T follicular helper cell (primary cell): ENCODE results near the gene UTS2B.

Experiments used
- DNase-seq: peaks from one replicate; pipeline ENCODE4 v3.0.0-alpha.2; 2020; ENCODE audit warnings: low read depth

Gene UTS2B

DNA sequence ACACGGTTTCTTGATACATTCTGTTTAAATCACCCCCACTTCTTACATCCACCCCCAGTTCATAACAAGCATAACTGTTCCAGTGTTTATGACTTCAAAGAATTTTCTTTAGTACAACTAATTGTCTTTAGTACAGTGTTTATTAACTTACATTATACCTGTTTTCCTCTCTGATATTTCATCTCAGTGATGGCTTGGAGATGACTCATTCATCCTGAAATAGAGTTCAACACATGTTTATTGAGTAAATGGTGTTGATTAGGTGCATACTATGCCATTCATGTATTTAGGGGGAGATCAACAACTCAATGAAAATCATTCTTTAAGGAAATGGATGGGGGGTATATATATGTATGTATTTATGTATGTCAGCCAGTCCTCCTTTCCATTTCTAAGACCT, 21.7 kb upstream of the UTS2B start:
- DNase-seq = no peak

DNA sequence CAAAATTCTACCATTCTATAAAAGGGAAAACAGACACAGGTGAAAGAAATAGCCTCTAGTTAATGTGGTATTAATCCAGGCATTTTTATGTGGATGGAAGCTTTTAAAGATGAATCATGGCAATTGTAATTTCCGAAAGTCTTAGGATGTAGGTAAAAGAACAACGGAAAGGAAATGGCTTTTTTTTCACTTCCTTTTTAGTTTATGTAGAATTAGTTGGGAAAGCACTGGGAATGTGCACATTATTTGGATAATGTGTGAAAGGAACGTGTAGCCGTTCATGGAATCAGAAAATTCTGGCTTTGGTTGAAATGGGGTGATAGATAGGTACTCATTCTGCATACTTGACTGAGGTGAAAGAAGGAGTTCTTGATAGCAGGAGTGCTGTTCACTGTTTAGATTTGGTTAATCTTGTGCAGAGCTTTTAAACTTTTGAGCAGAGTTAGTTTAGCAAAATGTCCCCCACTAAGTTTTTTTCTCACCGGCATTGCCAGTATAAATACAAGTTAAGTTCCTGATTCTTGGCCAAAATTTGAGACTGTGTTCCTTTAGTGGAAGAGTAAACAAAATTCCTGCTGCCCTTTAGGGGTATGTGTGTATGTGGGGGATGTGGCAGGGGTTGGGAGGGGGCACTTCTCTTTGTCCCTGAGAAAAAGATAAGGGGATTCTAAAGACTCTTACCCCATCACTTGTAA, 20.2 kb upstream of the UTS2B start:
- DNase-seq = no peak

DNA sequence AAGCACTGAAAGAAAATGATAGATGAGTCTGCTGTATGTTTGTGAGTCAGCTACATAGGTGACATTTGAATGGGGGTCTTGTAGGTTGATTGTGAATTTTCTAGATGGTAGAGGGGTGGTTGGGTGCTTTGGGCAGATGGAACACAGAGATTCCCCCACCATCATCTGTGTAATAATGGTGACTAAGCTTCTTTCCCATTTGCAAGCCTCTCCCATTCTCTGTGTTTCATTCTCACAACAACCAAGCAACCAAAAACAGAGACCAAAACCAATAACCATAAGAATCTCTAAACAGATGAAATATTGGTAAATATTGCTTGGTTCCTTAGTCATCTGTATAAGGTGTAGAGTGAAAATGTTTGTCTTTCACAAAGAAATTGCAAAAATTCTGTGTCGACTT, 17.8 kb upstream of the UTS2B start:
- no peak for DNase-seq

DNA sequence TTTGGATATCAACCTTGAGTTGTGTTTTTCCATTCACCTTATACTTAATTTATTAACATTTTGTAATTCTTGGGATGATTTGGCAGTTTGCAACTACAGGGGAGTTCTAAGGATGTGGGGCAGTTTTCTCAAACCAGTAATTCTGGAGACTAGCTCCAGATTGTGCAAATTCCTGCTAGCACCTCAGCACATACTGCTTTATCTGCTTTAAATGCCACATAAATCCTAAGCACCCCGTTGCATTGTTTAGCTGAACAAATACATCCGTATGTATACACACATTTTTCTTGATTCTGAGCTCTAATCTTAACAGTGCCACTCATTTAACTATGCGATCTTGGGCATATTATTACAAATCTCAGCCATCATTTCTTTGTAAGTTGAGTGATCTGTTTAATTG, 16.9 kb upstream of the UTS2B start:
- no peak for DNase-seq

DNA sequence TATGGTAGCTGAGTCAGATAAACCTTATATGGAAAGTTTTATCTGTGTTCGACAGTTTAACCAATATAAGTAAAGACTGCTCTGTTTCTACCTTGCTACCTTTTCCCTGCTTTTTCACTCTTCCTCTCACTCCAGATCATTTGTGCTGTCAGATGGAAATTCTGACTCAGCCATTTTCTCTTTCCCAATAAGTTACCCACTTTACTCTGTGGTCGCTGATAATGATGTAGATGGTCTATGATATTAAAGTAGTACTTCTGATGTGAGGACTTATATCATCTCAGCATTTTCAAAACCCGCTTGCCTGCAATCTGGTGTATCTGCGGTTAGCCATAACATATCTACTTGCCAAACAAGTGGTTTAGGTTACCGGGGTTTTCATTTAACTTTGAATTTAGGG, 15.0 kb upstream of the UTS2B start:
- no peak for DNase-seq

DNA sequence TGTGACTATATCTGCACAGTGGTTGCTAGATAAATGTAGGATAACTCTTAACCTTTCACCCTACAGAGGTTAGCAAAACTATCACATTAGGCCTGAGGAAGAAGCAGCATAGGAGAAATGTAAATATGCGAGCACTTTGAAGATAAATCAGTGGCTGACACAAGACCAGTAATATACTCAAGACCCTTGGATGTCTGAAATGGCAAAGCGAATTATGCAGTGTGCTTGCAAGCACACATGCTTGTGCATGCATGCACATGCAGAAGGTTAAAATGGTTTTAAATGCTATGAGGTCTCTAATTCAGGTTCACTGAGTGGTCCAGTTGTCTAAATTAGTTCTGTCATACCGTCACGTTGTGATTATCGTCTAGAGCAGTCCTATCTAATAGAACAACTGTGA, 13.6 kb upstream of the UTS2B start:
- no peak for DNase-seq

DNA sequence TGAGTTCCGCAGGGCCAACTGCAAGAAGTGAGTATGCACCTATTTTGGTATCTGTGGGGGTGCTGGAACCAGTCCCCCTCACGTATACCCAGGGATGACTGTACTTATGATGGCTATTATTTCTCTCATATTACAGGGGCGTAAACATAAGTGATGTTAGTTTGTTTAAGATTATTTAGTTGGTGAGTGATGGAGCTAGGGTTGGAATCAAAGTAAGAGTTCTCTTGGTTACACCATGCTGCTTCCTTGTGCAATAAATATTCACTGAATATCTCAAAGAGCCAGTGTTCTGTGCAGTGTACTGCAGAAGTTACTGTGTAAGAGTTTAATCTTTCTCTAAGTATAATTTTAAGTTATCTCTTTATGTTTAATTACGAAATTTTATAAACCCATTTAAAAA, 12.8 kb upstream of the UTS2B start:
- no peak for DNase-seq

DNA sequence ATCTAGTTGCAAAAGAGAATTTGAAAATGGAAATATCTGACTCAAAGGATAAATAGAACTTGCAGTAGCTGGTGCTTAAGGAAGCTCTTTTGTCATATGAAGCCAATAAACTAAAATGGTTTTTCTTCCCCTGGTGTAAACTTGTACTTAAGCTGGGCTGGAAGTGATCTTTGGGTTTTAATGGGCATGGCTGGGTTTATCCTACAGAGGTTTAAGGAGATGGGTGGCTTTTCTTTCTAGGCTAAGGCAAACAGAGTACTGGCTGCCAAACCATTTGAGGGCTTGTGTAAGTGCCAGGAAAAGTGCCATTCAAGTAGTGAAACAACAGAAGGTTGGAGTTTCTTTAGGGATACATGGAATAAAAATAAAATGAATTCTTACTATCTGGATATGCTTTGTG, 12.1 kb upstream of the UTS2B start:
- DNase-seq = no peak

DNA sequence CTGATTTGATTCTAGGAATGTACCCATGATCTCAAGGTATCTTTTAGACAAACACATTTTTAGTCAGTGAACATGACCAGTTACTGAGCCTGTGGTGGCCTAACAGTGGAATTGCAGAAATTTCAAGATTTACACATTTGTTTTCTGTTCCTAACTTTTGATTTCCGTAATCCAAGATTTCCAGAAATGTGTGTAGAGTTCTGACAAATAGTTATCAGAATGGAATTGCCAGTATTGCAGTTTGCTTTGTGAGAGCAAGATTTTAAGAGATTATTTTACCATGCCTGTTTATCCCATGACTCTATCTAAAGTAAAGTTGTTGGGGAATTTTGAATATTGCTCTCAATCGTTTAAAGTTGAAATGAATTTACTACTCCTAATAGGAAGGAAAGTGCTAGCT, 11.7 kb upstream of the UTS2B start:
- no peak for DNase-seq

DNA sequence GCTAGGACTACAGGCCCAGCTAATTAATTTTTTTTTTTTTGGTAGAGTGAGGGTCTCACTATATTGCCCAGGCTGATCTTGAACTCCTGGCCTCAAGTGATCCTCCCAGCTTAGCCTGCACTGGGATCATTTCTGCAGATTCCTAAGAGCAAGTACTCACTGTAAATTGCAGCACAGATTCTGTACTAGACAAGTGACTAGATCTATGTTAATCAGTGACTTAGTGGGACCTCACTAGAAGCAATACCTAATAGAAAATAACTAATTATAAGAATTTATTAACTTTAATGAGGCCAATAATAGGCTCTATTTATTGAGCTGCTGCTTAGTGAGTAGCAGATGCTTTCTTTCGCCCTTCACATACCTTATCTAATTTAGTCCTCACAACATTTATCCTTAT, 10.6 kb upstream of the UTS2B start:
- no peak for DNase-seq

DNA sequence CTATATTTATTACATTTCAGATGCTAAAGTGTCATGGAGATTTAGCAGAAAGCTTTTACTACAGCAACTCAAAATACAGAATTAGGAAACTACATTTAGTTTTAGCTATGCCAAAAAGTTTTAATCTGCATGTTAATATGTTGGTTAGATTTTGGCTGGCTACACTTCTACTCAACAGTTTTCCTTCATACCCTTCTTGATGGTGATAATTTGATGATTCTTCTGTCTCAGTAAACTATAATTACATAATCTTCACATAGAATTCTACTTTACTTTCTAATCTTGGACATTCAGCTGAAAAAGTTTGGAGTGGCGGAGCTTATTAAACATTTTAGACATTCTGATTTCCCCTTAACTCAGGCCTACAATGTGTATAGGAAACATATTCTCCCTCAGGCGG, 10.0 kb upstream of the UTS2B start:
- DNase-seq = no peak

DNA sequence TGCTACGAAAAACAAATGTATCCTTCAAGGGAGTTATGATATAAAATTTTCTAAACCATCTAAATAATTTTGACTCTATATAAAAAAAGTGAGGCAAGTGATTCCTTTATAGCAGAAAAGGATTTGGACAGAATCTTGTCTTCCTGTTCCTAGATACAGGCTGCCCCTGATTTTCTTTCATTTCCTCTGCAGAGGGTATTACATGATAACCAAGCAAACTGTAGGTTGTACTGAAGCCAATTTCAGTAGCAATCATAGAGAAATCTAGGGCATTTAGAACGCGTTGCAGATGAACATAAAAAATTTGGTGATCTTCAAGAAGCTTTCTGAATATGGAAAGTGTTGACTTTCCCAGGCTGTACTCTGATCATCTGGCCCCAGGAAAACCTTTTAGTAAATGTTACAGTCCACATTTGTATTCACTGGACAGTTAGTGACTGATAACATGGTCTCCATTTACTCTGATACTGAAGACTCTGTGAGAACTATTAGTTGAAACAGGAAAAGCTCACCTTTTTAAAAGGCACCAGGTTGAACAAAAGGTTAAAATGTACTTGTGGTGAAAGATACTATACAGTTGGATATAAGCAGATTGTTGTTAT, 9.1 kb upstream of the UTS2B start:
- no peak for DNase-seq

DNA sequence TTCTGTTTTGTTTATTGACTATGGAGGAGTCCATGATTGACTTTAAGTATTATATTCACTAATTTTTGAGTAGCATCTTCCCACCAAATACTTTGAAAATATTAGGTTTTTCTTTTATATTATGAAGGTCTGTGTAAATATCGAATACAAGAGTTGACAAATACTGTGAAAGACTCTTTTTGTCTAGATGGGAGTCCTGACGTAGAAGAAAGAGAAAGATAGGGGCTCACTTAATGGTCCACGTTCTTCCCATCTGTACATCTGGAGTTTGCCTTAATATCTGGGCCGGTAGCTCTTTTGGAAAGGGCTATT, 7.8 kb upstream of the UTS2B start:
- DNase-seq = no peak

DNA sequence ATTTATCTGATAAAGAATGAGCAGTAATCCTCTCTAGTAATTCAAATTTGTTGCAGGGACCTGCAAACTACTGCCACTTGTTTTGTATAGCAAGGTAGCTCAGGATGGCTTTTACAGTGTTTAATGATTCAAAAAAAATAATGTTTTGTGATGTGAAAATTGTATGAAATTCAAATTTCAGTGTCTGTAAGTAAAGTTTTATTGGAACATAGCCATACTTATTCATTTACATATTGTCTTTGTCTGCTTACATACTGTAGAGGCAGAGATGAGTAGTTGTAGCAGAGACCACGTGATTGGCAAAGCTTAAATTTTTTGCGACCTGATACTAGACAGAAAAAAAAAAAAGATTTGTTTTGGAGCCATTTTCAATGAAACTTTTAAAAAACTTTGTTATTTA, 6.5 kb upstream of the UTS2B start:
- no peak for DNase-seq

DNA sequence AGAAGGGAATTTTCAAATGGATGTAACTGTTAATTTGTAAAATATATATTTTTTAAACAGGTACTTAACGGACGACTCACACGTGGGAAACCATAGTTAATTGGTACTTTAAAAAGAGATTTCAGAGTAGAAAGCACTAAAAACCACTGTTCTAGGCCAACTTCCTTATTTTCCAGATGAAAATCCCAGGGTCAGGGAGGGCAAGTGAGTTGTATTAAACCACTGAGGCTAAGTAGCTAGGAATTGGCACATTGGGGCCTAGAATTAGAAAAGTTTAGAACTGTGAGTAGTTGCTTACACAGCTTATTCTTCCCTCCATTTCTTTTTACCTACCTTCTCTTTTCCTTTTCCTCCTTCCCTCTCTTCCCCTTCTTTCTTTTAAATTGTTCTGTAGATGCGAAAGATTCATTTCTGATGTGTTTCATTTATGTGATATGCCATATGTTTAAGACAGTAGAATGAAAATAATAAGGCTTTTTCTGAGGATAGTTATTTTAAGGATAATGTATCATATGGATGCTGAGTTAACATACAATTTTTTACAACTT, 4.1 kb upstream of the UTS2B start:
- no peak for DNase-seq

DNA sequence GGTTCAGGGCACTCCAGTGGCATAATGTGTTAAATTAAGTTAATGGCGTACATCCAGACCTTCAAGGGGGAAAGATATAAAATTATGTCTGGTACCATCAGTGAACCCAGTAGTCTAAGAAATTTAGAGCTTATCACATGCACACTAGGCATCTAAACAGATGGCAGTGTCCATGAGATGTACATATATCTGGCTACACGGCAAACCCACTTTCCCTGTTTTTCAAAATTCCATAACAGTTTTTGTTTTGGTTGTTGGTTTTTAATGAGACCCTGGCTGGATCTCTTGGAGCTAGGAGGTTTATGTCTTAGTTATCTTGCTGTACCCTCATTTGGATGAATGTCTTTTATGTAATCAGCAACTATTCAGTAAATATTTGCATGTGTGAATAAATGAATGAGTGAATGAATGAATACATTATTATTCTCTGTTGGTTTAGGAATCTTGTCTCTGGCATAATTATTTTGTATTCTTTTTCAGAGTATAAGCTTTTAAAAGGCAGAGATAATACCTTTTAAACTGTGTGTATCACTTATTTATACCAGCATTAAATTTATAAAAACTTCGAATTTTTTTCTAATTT, 3.1 kb upstream of the UTS2B start:
- no peak for DNase-seq

DNA sequence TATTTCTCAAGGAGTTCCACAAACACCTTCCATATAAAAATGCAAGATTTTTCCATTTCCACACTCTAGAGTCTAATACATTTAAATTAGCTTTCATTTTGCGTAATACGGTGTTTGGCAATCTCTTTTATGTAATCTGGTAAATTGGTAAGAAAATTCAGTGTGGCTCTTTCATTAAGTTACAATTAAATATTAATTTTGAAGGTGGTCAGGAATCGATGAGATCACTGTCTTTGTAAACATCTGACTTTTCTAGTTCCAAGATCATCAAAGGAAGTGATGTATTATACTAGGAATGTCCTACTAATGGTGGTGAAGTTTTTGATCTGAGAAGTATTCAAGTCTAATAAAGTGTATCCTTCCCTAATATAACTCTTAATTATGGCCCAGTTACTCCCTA, 1.1 kb upstream of the UTS2B start:
- DNase-seq = no peak

DNA sequence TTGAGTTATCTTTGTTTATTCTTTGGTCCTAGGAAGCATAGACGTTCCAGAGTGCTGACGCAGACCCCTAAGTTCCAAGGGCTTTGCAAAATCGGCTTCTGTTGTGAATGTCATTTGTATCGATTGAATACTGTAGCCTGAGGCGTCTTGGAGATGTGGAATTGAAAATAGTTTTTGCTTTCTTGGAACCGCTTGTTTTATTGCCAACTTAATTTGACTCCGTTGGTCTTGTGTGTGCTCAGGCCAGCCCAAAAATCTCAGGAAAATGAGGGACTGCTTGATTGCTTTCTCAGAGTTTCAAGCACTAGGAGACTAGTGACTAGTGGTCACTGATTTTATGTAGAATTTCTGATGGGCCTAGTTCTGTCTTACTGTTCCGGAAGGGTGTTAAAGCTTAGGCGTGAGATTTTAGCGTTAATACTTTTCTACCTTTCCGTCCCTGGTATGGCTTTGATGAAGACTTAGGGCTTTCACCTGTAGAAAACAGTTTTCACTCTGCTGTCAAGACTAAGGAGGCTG, 263 bp upstream of the UTS2B start:
- DNase-seq = no peak

DNA sequence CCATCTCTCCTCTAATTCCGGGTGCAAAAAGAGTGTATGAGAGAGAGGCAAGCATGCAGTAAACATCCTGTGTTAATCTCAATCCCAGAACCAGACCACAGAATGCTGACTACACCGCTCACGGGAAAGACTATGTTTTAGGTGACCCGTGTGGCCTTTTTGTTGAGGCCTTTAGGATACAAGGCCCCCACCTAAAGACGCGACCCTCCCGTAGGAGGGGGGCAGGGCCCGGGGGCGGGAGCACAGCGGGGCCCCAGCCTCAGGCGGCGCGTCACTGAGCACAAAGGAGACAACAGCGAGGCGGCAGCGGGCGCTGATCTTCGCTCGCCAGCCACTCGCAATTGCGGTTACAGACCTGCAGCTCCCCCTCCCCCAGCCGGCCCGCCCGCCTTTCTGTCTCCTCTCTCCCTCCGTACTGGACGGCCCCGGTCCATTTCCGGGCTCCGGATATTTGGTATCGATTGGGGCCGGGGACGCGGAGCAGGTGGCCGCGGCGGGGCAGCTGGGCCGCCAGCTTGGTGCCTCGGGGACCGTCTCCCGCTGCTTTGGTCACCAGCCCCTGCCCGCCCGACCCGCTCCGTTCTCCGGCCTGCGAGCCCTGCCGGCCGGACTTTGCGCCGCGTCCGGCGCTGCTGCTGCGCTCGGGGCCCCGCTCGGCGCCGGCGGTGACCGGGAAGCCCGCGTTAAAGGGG, 1.2 kb downstream of the UTS2B start, which contains the start of gene CCDC50:
CCDC50 (plus strand) TSS at position 433 of the 692 bp plus-strand sequence. CDS start 281 bp downstream, outside the sequence.
- DNase-seq = peak; percentile 21

DNA sequence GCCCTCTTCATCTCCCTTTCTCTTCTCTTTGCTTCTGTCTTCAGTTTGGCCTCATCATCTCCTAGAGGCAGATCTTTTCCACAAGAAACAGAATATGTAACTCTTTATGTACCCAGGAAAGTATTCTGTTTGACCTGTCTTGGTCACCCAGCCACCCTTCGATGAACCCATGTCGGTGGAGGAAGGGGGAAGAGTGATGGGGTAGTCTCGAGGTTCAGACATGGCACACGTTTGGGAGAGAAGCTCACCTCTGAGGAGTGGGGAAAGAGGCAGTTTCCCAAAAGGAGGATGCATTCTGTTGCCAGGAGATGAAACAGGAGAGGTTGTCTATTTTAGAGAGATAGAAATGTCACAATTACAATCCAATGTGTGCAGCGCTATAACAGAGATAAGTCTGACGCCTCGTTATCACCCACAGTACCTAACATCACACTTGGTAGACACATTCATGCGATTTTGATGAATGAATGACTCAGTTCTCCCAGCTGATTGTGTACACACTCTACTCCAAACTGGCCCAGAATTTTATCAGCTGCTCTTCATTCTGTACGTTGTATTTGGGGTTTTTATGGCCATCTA, 1.9 kb downstream of the UTS2B start:
- DNase-seq = no peak

DNA sequence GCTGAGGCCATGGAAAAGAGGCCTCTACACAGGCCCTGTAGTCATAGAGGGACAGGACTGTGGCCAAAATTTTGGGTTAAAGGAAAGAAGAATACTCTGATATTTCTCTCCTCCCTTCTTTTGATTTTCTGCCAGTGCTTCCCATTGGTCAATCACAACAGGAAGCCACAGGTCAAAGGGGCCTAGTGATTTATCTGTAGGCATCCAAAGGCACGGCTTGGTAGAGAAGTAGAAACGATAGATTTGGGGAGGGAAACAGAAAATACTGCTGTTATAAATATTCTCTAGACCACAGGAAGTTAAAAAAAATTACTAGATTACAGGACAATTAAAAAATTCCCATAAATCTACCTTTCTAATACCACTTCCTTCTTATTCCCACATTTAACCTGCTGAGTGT, 2.8 kb downstream of the UTS2B start:
- DNase-seq = no peak

DNA sequence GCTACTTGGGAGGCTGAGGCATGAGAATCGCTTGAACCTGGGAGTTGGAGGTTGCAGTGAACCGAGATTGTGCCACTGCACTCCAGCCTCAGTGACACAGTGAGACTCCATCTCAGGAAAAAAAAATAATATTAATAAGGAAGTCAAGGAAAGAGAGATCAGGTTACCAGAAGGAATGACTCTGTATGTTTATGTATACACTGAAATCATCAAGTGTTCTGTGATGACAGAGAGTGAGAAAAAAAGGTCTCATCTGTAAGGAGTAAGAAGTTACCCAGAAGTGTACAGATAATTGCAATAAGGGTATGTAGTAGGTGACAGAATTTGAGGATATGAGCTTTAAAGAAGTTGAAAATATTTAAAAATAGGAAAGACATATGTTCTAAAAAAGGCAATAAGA, 5.4 kb downstream of the UTS2B start:
- no peak for DNase-seq
